ENCODE results near the gene SCNN1B.

DNA sequence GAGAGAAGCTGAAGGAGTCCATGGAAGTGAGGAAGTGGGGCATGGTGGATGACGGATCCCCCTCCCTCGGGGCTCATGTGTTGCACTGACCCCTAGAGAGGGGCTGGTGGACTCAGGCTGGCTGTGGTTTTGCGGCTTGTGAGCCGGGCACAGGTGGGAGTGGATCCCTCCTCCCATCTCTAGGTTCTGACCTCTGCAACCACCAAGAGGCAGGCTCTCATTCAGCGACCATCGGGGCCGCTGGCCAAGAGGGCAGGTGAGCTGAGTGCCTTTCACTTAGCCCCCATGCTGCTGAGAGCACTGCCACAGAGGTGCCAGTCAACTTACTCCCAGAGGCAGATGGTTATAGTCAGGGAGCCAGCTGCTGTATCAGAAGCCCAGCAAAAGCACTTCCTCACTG is 67.3 kb downstream of the SCNN1B start:
- no peak for TF ChIP-seq EZH2phosphoT487 (IDR thresholded peaks at IDR 0.05; ENCODE audit: low read depth)
- TF ChIP-seq, protein P1, sequence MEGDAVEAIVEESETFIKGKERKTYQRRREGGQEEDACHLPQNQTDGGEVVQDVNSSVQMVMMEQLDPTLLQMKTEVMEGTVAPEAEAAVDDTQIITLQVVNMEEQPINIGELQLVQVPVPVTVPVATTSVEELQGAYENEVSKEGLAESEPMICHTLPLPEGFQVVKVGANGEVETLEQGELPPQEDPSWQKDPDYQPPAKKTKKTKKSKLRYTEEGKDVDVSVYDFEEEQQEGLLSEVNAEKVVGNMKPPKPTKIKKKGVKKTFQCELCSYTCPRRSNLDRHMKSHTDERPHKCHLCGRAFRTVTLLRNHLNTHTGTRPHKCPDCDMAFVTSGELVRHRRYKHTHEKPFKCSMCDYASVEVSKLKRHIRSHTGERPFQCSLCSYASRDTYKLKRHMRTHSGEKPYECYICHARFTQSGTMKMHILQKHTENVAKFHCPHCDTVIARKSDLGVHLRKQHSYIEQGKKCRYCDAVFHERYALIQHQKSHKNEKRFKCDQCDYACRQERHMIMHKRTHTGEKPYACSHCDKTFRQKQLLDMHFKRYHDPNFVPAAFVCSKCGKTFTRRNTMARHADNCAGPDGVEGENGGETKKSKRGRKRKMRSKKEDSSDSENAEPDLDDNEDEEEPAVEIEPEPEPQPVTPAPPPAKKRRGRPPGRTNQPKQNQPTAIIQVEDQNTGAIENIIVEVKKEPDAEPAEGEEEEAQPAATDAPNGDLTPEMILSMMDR (IDR thresholded peaks at IDR 0.05; ENCODE audit: low read depth, low read length), result no peak

Data from OCI-LY3 (cell line).